GM19468 (cell line): Measurements from ENCODE around the gene BECN2.
"Not testable (repeated sequence)": the region's sequence is repeated elsewhere in the genome, so short reads cannot be mapped to it uniquely, and the experiment has no call there.

ENCODE experiments used
- ATAC-seq: cut with Tn5 transposase; IDR thresholded peaks from one replicate; pipeline ENCODE4 v1.9.1; 2021; ENCODE audit warnings: mild to moderate bottlenecking, moderate library complexity, moderate number of reproducible peaks; ENCODE audit not compliant: unreplicated experiment; ENCODE audit errors: extremely low read depth

The BECN2 gene

GRCh38 chr1:241972703-241973369, 15.3 kb downstream of the BECN2 start:
- no peak for ATAC-seq

- ATAC-seq = no peak
Measured at GRCh38 chr1:241976229-241976628, 18.7 kb downstream of the BECN2 start.

- ATAC-seq = no peak
Measured at GRCh38 chr1:241979071-241979470, 21.5 kb downstream of the BECN2 start.

- ATAC-seq = no peak
Measured at GRCh38 chr1:241979926-241980325, 22.4 kb downstream of the BECN2 start.

GRCh38 chr1:241985787-241986186, 28.2 kb downstream of the BECN2 start:
- ATAC-seq = no peak

- ATAC-seq = not testable (repeated sequence)
Measured at GRCh38 chr1:241988389-241988930, 30.9 kb downstream of the BECN2 start.

GRCh38 chr1:241990040-241990439, 32.5 kb downstream of the BECN2 start:
- no peak for ATAC-seq

GRCh38 chr1:241992734-241993133, 35.2 kb downstream of the BECN2 start:
- no peak for ATAC-seq

GRCh38 chr1:241994171-241994570, 36.6 kb downstream of the BECN2 start:
- no peak for ATAC-seq

- no peak for ATAC-seq
Measured at GRCh38 chr1:241997401-241997998, 39.9 kb downstream of the BECN2 start.

- no peak for ATAC-seq
Measured at GRCh38 chr1:241998412-241998921, 40.9 kb downstream of the BECN2 start.

- ATAC-seq = no peak
Measured at GRCh38 chr1:241999026-241999425, 41.5 kb downstream of the BECN2 start, which contains the start of gene MAP1LC3C. MAP1LC3C (minus strand) TSS chr1:241999098; CDS start chr1:241999008, 90 bp downstream.

GRCh38 chr1:242000434-242000833, 42.9 kb downstream of the BECN2 start:
- ATAC-seq = no peak

- ATAC-seq = no peak
Measured at GRCh38 chr1:242002072-242002471, 44.5 kb downstream of the BECN2 start.

GRCh38 chr1:242002510-242002909, 44.9 kb downstream of the BECN2 start:
- ATAC-seq = no peak

GRCh38 chr1:242004751-242005495, 47.4 kb downstream of the BECN2 start:
- ATAC-seq = no peak

- ATAC-seq = no peak
Measured at GRCh38 chr1:242005866-242006535, 48.4 kb downstream of the BECN2 start.

GRCh38 chr1:242006976-242007375, 49.4 kb downstream of the BECN2 start:
- no peak for ATAC-seq
